RCC 7860 (cell line): ENCODE data around the gene POLN.

Experiments used
- DNase-seq: peaks from one replicate; pipeline ENCODE4 v3.0.0-alpha.2; 2015; ENCODE audit warnings: low spot score
- FAIRE-seq: peaks from 2 replicates; lab custom pipeline; 2012; peaks lifted over from hg19 to GRCh38; lab: Jason Lieb, UNC

Gene POLN

DNA sequence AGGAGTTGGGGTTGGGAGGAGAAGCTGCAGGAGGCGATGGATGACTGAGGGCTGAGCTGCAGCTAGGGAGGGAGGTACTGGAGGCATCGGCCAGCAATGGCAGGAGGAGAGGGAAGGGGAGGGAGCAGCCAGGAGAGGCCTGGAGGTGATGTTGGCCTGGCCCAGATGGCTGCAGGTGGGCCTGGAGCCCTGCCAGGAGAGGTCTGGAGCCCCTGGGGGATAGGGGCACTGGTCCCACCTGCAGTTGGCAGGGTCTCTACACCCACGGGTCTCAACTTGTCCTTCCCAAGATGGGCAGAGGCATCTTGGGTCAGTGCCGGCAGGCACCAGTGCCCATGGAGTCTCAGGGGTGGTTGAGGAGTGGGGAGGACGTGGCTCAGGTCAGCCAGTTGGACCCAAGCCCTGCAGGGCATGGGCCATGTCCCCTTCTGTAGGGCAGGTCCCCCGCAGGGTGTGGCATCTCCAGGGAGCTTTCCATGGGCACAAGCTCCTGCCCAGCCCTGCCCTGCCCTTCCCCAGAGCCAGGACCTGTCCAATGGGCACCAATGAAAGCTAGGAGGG is 22.6 kb upstream of the POLN start:
- DNase-seq: no peak
- FAIRE-seq: no peak

GRCh38 chr4:2263926-2264321 is 22.0 kb upstream of the POLN start:
- no peak for DNase-seq
- FAIRE-seq: no peak

DNA sequence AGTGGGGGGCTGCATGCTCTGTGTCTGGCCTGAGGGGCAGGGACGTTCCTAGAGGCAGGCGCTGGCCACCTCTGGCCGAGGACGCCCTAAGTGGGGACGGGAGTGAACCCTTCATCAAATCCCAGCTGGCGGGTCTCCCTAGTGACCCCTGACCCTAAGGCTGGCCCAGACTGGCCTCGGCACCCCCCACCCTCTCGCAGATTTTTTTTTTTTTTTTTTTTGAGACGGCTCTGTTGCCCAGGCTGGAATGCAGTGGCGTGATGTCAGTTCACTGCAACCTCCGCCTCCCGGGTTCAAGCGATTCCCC is 21.0 kb upstream of the POLN start:
- FAIRE-seq: no peak
- no peak for DNase-seq

DNA sequence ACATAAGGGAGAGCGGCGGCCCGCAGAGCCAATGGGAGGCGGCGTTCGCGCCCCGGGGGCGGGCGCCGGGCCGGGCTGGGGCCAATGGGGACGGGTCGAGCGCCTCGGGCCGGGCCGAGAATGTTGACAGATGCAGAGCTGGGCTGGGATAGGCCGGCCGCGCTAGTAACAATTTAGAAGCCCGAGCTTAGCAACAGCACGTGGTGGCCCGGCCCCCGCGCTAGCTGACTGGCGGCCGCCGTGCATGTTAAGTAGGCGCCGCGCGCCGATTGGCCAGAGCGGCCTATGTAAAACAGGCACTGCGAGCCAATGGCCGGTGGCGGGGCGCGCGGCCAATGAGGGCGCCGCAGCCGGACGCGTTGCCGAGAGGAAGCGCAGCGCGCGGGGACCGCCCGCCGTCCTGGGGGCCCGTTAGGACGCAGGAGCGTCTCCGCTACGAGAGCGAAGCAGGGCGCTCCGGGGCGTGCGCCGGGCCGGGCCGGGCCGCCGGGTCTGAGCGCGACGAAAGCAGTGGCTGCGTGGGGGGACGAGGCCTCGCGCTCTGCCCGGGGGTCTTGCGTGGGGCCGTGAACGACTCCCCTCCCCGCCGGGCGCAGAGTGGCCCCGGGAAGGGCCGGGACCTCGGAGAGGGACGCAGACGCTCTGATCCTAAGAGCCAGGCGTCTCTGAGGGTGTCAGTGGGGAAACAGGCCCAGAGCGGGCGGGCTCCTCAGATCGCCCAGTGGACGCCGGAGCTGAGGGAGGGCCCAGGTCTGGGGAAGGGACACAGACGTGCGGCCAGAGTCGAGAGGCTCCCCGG is 20.4 kb upstream of the POLN start:
- FAIRE-seq: peak; percentile 58
- peak; percentile 99 for DNase-seq

DNA sequence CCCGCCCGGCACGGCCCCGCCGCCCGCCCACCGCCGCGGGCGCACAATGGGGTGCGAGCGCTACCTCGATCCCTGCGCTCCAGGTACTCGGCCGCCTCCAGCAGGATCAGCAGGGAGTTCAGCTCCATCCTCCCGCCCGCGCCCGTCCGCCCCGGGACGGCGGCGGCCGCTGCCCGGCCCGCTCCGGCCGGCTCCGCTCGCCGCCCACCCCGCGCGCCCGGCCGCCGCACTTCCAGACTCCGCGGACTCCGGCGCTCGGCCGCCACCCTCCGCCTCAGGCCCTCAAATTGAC is 19.9 kb upstream of the POLN start, which contains the start of gene MXD4:
TSS of gene MXD4 (minus strand) at position 257 of the 292 bp plus-strand sequence. CDS start at position 128, 129 bp downstream.
- DNase-seq (no peak), FAIRE-seq (no peak)

DNA sequence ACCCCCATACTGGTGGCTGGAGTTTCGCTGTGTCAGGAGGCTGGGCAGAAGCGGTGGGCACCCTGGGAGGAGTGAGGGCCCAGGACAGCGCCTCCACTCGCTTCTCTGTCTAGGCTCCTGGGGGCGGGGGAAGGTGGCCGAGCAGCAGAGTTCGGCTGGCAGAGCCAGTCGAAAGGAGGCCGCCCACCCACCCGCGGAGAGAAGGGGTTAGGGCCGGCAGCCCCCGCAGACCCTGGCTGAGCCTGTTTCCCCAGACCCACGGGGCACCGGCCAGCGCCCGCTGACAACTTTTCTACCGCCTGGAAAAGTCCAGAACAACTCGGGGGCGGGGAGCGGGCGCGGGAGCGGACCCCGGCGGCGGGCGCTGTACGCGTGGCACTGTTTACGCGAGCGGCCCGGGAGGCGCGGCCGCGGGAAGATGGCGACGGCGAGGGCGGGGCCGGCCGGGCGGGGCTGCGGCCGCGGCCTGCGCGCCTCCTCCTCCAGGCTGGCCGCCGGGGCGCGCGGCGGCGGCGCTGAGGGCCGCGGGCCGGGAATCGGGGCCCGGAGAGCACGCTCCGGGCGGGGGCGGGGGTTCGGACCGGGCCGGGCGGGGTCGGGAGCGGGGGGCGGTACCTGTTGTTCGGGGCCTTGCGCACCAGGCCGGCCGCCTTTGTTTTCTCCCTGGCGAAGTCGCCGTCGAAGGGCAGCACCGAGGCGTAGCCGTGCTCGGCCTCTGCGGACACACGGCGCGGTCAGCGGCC is 19.4 kb upstream of the POLN start:
- no peak for FAIRE-seq
- DNase-seq: no peak

DNA sequence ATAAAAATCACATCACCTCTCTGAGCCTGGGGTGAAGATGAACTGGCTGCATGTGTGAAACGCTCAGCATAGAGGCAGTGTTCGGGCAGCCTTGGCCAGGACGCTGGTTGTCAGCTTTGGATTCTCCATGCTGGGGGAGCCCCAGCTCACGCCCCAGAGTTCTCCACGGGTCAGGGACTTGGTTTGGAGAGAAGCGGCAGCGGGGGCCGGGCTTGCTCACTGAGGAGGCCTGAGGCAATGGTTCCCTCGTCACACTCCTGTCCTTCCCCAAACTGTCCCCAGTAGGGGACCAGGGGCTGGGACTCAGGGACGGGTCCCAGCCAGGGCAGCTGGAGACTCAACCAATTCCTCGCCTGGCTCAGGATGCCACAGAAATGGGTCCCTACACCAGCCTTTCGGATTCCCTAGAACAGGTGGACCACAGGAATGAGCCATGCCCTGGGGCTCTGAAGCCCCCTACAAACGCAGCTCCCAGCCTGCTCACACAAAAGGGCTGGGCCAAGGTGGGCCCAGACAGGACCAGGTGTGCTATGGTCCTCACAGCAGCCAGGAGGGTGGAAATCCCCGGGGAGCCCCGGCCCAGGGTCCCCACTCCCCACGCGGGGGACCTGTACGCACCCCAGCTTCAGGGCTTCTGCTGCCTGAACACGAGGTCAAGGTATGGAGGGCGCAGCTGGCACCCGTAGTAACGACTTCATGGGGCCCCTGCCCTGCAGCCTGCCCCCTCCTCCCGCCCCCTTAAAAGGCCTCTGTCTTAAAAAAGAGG is 18.6 kb upstream of the POLN start:
- FAIRE-seq (no peak), DNase-seq (no peak)

DNA sequence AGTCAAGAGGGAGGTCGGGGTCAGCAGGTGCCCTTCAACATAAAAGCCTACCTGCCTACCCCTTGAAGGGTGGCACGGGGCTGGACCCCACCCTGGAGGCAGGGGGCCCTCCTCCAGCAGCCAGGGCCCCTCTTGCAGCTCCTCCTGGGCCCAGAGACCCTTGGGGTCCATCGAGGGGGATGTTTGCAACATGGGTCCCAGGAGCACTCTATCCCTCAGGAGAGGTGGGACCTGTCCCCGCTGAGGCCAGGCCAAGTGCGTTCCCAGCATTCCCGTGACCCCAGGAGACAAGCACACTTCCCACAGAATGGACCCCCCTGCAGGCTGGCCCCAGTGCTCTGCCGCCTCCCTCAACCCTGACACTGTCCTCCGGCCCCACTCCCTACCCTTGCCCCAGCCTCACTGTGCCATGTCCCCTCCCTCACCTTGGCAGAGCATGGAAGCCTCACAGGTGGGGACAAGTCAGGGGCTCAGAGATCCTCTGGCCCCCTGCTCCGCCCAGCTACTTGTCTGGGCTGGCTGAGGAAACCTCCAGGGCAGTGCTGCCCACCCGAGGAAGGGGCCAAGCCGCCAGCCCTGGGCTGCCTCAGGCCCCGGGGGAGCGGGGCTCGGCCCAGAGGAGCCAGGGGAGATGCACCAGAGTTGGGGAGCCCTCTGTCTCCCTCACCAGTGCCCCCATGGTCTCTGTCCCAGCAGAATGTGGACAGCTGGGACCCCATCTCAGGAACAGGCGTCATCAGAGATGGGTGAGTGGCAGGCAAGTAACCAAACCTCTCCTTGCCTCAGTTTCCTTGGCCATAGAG is 17.8 kb upstream of the POLN start:
- no peak for DNase-seq
- no peak for FAIRE-seq

GRCh38 chr4:2259036-2259540 is 17.2 kb upstream of the POLN start:
- no peak for DNase-seq
- no peak for FAIRE-seq

DNA sequence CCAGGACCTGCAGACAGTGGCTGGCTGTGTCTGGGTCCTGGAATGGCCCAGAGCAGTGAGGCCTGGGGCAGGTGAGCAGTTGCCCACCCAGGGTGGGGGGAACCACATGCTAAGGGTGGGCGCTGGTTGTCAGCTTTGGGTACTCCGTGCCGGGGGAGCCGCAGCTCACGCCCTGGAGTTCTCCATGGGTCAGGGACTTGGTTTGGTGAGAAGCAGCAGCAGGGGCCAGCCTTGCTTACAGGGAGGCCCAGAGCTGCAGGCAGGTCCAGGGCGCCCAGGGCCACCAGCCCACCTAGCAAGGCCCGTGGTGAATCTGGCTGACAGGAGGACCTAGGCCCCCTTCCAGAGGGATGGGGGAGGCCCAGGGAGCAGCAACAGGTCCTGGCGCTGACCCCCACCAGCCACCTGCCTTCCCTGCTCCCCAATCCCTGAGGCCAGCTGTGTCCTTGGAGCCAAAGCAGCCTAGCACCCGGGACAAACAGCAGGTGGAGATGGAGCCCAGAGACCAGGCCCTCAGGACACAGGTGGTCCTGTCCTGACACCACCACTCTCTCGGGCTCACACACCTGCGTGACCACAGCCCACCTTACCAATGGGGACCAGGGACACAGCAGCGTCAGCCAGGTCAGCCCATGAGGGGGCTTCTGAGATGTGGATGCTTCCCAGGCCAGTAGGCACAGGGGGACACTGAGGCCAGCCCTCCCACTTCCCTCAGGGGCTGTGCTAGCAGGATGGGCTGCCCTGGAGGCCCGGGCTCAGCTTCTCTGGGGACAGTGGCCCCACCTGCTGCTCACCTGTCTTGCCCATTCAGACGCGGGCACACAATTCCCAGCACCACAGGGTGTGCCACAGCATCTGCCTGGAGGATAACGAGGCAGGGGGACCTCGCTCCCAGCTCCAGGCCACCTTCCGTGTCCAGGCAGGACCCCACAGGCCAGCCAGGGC is 16.4 kb upstream of the POLN start:
- DNase-seq: no peak
- FAIRE-seq: no peak

GRCh38 chr4:2257361-2258081 is 15.6 kb upstream of the POLN start:
- DNase-seq: no peak
- FAIRE-seq: no peak

DNA sequence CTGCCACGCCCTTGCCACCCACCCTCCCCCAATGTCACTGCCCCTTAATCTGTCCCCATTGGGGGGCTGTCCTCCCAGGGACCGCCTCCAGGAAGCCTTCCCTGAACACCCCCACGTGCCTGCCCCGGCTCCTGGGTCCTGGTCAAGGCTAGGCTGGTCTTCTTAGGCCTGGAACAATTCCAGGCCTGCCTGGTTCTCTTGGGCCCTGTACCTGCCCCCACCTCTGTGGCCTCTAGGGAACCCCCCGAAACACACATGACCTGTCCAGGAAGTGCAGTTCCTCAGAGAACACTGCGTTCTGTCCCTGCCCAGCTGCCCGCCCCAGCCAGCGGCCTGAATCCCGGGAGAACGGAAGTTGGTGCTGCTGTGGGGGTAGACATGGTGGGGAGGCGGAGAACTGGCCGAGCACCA is 14.9 kb upstream of the POLN start:
- no peak for FAIRE-seq
- DNase-seq: no peak

DNA sequence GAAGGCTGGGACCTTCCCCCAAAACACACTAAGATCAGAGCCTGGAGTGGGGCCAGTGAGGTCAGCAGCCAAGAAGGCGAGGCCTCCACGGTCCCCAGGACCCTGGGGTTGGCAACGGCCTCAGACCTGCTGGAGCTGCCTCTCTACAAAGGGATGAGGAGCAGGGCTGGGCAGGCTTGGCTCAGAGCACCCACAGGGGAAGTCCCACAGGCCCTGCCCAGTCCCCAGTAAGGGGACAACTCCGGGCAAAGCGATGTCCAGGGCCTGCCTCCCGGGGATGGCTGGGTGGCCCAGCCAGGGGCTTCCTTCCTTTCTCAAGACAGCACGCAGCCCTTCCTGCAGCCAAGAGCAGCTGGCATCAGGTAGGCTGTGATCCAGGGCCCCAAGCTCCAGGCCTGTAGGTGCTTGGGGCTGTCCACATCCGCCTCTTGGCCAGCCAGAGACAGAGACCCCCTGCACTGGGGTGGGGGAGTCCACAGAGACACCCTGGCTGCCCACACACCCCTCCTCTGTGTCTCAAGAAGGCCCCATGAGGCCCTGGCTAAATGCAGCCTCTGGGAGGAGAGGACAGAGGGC is 14.3 kb upstream of the POLN start:
- no peak for DNase-seq
- FAIRE-seq: no peak

DNA sequence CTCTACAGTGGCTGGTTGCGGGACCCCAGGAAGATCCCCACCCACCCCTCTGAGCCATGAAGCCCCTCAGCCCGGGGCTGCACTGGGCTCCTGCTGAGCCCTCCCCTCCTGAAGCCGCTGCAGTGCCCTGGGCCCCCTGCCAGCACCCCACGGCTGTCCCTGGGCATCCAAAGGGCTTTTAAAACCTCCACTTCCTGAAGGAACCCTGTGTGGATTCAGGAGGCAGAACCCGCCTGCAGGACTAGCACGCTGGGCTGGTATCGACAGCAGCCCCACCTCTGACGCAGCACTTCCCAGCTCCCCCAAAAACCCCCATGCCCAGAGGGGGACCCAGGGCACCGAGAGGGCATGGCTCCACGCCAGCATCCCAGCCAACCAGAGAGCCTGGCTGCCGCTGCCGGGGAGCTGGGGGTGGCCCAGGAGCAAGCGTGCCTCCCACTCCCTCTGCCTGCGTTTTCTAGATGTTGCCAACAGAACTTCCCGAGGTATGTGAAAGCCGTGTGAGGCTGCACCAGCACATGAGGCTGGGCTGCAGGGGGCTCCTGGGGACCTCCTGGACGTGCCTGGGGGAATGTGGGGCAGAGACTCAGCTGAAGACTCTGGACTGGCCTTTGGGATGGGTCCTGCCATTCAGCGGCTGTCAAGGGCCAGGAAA is 13.7 kb upstream of the POLN start:
- FAIRE-seq: no peak
- DNase-seq: no peak

GRCh38 chr4:2254665-2255500 is 13.0 kb upstream of the POLN start:
- no peak for FAIRE-seq
- no peak for DNase-seq

- FAIRE-seq (no peak), DNase-seq (no peak)
Measured at GRCh38 chr4:2253160-2254084, 11.5 kb upstream of the POLN start.
